Duodenal mucosa (tissue), 2 donors: ENCODE results near the gene RPL3.
"Not testable (repeated sequence)": the region's sequence is repeated elsewhere in the genome, so short reads cannot be mapped to it uniquely, and the experiment has no call there.

ENCODE experiments used
- H3K27ac ChIP-seq: one replicate; pipeline ENCODE4 v1.7.0; 2013; ENCODE audit warnings: low read depth, low read length
- H3K27me3 ChIP-seq, 2 donors: one replicate each; pipeline ENCODE4 v1.7.0; 2013; ENCODE audit warnings: low read length in 2 of 2, control low read depth in 1 of 2; ENCODE audit not compliant: insufficient read depth in 2 of 2, control insufficient read depth in 1 of 2
- H3K36me3 ChIP-seq, 2 donors: one replicate each; pipeline ENCODE4 v1.7.0; 2013; ENCODE audit warnings: low read length in 2 of 2, control low read depth in 1 of 2; ENCODE audit not compliant: insufficient read depth in 2 of 2, control insufficient read depth in 1 of 2
- H3K4me1 ChIP-seq, 2 donors: one replicate each; pipeline ENCODE4 v1.7.0; 2013; ENCODE audit warnings: low read length in 2 of 2, control low read depth in 1 of 2; ENCODE audit not compliant: insufficient read depth in 2 of 2, control insufficient read depth in 1 of 2
- H3K4me3 ChIP-seq, 2 donors: one replicate each; pipeline ENCODE4 v1.7.0; 2013; ENCODE audit warnings: low read length in 2 of 2, low read depth in 1 of 2
- H3K9ac ChIP-seq, 2 donors: one replicate each; pipeline ENCODE4 v1.7.0; 2013; ENCODE audit warnings: low read length in 2 of 2, low read depth in 1 of 2
- H3K9me3 ChIP-seq, 2 donors: one replicate each; pipeline ENCODE4 v1.7.0; 2013; ENCODE audit warnings: low read length in 2 of 2, control low read depth in 1 of 2; ENCODE audit not compliant: control insufficient read depth in 1 of 2

Gene RPL3

DNA sequence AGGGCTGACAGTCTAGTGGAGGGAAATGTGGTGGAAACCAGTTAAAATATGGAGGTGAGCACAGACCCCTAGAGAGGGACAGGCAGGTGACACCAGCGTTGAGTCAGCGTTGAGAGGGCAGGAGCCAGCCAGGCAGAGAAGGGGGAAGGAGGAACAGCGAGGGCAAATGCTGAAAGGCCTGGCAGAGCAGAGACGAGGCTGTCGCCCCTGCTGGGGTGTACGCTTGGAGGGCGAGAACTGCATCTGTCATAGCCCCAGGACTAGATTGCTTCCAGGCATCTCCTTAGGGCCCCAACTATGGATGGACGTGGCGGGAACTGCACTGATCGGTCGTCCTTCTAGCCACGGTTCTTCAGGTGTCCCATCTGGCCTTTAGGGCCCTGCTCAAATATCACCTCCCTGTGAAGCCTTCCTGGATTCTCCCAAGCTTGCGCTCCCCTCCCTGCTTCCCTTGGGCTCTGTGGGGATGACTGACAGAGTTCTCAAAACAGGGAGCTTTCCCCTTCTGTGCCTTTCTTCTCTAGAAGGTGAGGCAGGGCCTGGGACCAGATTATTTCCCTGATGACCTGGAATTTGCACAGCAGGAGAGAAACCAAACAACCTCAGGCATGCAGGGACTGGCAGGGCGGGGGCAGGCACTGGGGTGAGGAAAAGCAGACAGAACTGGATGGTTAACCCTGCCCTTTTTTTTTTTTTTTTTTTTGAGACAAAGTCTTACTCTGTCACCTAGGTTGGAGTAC is 41.4 kb upstream of the RPL3 start:
- H3K4me1 ChIP-seq = no peaks in the 10 kb centered on the region
- H3K27ac ChIP-seq = no peak overlapping the region
- H3K9me3 ChIP-seq = no peaks in the 10 kb centered on the region
- H3K4me3 ChIP-seq = no peak overlapping the region
- no peaks in the 10 kb centered on the region for H3K36me3 ChIP-seq
- no peaks in the 10 kb centered on the region for H3K27me3 ChIP-seq
- H3K9ac ChIP-seq = no peak overlapping the region

DNA sequence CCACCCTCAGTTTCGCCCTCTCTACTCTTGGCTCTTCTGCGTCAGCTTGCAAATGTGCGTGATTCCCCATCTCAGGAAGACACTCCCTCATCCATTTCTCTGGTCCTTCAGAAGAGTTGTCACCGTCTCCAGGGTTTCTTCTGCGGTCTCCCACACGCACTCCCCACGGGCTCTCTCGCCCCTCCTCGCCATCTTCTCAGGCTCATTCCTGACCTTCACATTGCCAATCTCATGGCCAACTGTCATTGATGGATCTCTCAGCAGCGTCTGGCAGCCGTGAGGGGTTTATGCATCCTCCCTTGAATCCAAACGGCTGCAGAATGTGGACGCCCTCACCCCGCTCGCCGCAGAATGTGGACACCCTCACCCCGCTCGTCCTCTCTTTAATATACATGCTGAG is 40.8 kb upstream of the RPL3 start:
- no peaks in the 10 kb centered on the region for H3K9me3 ChIP-seq
- H3K27ac ChIP-seq = no peak overlapping the region
- no peaks in the 10 kb centered on the region for H3K36me3 ChIP-seq
- H3K4me3 ChIP-seq = no peak overlapping the region
- no peak overlapping the region for H3K9ac ChIP-seq
- H3K27me3 ChIP-seq = no peaks in the 10 kb centered on the region
- H3K4me1 ChIP-seq = no peaks in the 10 kb centered on the region

DNA sequence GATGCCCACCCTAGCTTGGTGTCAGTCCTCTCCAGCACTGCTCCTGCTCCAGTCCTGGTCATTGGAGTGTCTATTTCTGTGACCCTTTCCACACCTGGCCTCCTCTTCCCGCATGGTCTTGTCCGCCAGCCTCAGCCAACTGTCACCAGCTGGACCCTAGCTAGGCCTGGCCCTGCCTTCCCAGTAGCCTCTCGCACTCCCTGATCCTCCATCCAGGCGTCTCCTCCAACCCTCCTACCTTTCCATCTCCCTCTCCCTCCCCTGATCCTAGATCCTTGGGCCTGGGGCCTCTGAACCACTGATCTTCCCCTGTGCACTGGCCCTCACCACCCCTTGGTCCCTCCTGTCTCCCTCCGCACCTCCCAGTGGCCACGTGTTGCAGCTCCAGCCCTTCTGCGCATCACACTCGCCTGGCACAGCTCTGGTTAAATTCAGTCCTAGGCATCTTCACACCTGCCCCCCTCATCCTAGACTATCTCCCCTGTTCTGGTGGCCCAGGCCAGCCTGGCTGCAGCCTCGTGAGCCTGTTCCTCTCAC is 40.3 kb upstream of the RPL3 start:
- no peak overlapping the region for H3K27ac ChIP-seq
- H3K4me3 ChIP-seq = no peak overlapping the region
- H3K9ac ChIP-seq = no peak overlapping the region
- no peaks in the 10 kb centered on the region for H3K27me3 ChIP-seq
- H3K36me3 ChIP-seq = no peaks in the 10 kb centered on the region
- H3K9me3 ChIP-seq = no peaks in the 10 kb centered on the region
- H3K4me1 ChIP-seq = no peaks in the 10 kb centered on the region

DNA sequence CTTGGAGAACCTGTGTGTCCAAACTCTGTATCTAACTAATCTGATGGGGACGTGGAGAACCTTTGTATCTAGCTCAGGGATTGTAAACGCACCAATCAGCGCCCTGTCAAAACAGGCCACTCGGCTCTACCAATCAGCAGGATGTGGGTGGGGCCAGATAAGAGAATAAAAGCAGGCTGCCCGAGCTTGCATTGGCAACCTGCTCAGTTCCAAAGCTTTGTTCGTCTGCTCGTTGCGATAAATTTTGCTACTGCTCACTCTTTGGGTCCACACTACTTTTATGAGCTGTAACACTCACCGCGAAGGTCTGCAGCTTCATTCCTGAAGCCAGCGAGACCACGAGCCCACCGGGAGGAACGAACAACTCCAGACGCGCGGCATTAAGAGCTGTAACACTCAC is 38.8 kb upstream of the RPL3 start:
- not testable (repeated sequence) for H3K27ac ChIP-seq, H3K4me1 ChIP-seq, H3K27me3 ChIP-seq, H3K36me3 ChIP-seq, H3K4me3 ChIP-seq, H3K9ac ChIP-seq, H3K9me3 ChIP-seq

DNA sequence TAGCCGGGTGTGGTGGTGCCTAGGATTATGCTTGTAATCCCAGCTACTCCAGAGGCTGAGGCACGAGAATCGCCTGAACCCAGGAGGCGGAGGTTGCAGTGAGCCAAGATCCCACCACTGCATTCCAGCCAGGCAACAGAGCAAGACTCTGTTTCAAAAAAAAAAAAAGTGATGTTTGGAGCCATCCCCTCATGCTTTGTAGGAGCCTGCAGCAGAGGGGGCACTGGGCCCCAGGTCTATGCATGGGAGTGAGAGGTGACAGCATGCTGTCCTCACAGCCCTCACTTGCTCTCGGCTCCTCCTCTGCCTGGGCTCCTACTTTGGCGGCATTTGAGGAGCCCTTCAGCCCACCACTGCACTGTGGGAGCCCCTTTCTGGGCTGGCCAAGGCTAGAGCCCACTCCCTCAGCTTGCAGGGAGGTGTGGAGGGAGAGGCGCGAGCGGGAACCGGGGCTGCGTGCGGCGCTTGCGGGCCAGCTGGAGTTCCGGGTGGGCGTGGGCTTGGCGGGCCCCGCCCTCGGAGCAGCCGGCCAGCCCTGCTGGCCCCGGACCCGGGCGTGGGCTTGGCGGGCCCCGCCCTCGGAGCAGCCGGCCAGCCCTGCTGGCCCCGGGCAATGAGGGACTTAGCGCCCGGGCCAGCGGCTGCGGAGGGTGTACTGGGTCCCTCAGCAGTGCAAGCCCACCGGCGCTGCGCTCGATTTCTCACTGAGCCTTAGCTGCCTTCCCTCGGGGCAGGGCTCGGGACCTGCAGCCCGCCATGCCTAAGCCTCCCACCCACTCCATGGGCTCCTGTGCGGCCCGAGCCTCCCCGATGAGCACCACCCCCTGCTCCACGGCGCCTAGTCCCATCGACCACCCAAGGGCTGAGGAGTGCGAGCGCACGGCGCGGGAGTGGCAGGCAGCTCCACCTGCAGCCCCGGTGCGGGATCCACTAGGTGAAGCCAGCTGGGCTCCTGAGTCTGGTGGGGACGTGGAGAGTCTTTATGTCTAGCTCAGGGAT is 38.0 kb upstream of the RPL3 start:
- not testable (repeated sequence) for H3K9ac ChIP-seq, H3K4me3 ChIP-seq, H3K27ac ChIP-seq, H3K27me3 ChIP-seq, H3K9me3 ChIP-seq, H3K36me3 ChIP-seq, H3K4me1 ChIP-seq

DNA sequence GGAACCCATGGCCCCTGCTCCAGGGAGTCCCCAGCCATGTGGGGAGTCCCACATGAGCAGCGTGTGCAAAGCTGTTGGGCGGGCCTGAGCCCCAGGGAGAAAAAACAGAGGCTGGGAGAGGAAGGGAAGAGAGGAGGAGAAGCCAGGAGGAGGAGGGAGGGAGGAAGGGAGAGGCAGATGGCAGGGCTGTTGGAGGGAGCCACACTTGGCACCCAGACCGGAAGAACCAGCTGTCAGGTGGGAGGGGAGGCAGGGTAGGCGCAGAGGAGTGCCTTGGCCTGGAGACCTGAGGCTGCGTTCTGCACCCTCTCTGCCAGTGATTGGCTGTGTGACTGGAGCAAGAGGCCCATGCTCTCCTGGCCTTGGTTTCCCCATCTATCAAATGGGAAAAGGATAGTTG is 37.0 kb upstream of the RPL3 start:
- Histone ChIP-seq H3K9ac (no peak overlapping the region), H3K36me3 (no peaks in the 10 kb centered on the region), H3K9me3 (no peaks in the 10 kb centered on the region), H3K4me3 (no peak overlapping the region), H3K4me1 (no peaks in the 10 kb centered on the region), H3K27me3 (no peaks in the 10 kb centered on the region), H3K27ac (no peak overlapping the region)

DNA sequence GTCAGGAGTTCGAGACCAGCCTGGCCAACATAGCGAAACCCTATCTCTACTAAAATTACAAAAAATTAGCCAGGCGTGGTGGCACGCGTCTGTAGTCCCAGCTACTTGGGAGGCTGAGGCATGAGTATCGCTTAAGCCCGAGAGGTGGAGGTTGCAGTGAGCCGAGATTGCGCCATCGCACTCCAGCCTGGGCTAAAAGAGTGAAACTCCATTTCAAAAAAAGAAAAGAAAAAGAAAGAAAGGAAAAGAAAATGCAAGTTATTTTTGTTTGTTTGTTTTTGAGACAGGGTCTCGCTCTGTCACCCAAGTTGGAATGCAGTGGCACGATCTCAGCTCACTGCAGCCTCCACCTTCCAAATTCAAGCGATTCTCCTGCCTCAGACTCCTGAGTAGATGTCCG is 36.4 kb upstream of the RPL3 start:
- H3K36me3 ChIP-seq, H3K27ac ChIP-seq: not testable (repeated sequence)

DNA sequence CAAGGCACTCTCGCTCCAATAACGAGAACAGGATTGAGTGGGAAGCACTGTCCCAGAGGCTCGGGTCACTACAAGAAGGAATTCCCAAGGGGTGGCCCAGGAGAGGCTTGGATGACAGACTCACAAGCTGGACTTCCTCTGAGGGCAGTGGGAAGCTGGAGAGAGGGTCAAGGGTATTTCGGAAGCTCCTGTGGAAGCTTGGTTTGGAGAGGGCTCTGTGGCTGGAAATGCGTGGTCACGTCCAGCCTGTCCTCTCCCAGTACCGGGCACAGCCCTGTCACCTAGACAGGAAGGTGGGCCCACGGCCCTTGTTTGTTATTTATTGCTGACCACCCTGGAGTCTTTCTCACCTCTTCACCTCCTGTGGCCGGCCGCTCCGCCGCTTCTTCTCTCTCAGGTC is 35.7 kb upstream of the RPL3 start:
- no peaks in the 10 kb centered on the region for H3K9me3 ChIP-seq
- H3K27me3 ChIP-seq = peaks cover 6 to 11% of the 10 kb centered on the region in 2 donors
- H3K4me1 ChIP-seq = peaks cover 3 to 5% of the 10 kb centered on the region in 2 donors
- H3K9ac ChIP-seq = no peak overlapping the region
- no peak overlapping the region for H3K27ac ChIP-seq
- no peaks in the 10 kb centered on the region for H3K36me3 ChIP-seq
- no peak overlapping the region for H3K4me3 ChIP-seq

More for the DNA sequence above, 36.4 kb upstream of the RPL3 start:
- H3K27me3 ChIP-seq, H3K9me3 ChIP-seq, H3K9ac ChIP-seq, H3K4me3 ChIP-seq, H3K4me1 ChIP-seq: not testable (repeated sequence)

DNA sequence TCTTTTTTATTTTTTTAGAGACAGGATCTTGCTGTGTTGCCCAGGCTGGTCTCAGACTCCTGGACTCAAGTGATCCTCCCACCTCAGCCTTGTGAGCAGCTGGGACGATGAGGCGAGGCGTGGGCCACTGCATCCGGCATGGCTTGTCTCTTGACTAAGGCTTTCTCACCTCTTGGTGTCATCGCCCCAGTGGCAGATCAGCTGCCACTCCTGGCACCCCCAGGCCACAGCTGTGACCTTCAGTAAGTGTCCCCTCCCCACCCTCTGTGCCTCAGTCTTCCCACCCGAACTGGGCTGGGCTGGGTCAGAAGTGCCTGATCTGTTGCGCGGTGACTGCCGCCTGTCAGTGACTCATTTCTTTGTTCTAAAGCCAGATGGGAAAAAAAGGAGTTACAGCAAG is 33.9 kb upstream of the RPL3 start:
- Histone ChIP-seq H3K27ac (no peak overlapping the region), H3K9ac (no peak overlapping the region), H3K4me3 (no peak overlapping the region), H3K4me1 (peaks cover 9 to 12% of the 10 kb centered on the region in 2 donors), H3K36me3 (no peaks in the 10 kb centered on the region), H3K27me3 (peaks cover 13 to 20% of the 10 kb centered on the region in 2 donors), H3K9me3 (no peaks in the 10 kb centered on the region)

DNA sequence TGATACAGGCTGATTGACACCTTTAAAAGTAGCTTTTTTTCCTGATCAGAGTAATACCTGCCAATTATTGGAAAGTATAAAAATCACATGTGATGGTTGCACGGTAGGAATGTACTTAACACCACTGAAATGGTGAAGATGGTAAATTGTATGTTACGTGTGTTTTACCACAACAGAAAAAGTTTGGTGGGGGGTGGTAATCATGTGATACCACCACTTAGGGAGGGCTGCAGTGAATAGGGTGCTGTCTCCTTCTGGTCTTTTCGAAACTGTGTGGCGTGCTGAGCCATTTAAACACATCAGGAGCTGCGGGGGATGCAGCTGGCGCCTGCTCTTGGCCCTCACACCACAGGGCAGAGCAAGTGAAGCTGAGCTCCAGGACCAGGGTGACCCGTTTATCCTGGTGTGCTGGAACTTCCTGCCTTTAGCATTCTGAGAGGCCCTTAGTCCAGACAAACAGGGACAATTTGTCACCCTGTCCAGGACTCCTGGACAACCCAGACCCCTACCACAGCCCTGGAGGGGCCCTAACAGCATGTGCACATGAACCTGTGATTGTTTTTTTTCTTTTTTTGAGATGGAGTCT is 33.0 kb upstream of the RPL3 start:
- Histone ChIP-seq H3K4me3 (no peak overlapping the region), H3K27me3 (peaks cover 13 to 20% of the 10 kb centered on the region in 2 donors), H3K36me3 (no peaks in the 10 kb centered on the region), H3K4me1 (peaks cover 9 to 12% of the 10 kb centered on the region in 2 donors), H3K27ac (no peak overlapping the region), H3K9me3 (no peaks in the 10 kb centered on the region), H3K9ac (no peak overlapping the region)
